Measurements from ENCODE around the gene HSPA2. TPM values are rescaled to one million over a fixed set of nuclear protein-coding genes. Genes with fewer than 3 reads are reported as not detected.

The HSPA2 gene
- total RNA-seq, 2 donors from 2014 or later = 35.9 to 59.9 TPM

DNA sequence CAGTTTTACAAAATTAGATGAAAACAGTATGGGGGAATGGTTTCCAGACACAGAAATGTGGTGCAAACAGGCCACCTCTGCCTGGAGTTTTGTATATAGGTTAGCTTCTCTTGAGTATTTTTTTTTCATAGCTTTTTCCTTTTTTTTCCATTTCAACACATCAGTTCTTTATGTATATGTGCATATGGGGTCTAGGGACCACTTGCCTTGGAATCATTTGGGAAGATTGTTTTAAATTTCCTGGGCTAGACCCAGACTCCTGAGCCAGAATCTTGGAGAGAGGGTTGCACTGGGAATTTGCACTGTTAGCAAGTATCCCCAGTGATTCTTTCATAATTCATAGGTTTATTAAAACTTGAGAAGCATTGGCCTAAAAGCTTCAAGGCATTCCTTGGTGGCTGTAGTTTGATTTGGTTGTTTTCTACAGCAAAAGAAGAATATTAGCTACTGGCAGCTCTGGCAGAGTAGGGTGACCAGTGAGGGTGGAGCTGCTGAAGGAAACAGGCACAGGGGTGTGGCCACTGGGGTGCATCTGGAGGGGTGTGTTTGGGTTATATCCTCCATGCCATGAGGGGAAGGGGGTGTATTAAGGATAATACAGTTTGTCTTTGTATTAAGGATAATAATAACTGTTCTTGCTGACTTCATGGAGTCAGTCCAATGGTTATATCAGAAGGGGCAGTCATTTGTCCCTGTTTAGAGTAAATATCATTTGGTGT lies 32.0 kb downstream of the HSPA2 start:
- Histone ChIP-seq H3K27ac (no peak overlapping the region), H3K4me3 (no peak overlapping the region), H3K9me3 (no peaks in the 10 kb centered on the region), H3K4me1 (replicated peaks) (no peaks in the 10 kb centered on the region), H3K27me3 (replicated peaks; ENCODE audit: insufficient read depth) (no peaks in the 10 kb centered on the region), H3K36me3 (no peaks in the 10 kb centered on the region)
- no peak for TF ChIP-seq POLR2AphosphoS5 (IDR thresholded peaks at IDR 0.05)
- no peak for TF ChIP-seq CTCF (IDR thresholded peaks at IDR 0.05)
- no peak for TF ChIP-seq POLR2A (IDR thresholded peaks at IDR 0.05)
- intact Hi-C loops (cut with DNase I) = no loop called here
- DNase-seq (ENCODE audit: low spot score) = no peak

GRCh38 chr14:64573109-64573508 lies 32.6 kb downstream of the HSPA2 start:
- Histone ChIP-seq H3K36me3 (no peaks in the 10 kb centered on the region), H3K4me3 (no peak overlapping the region), H3K27ac (no peak overlapping the region), H3K9me3 (no peaks in the 10 kb centered on the region), H3K27me3 (replicated peaks; ENCODE audit: insufficient read depth) (no peaks in the 10 kb centered on the region), H3K4me1 (replicated peaks) (no peaks in the 10 kb centered on the region)
- intact Hi-C loops (cut with DNase I) = no loop called here
- DNase-seq (ENCODE audit: low spot score) = no peak
- WGBS = 69% methylated on average over 3 of the region's 3 CpGs
- TF ChIP-seq CTCF (IDR thresholded peaks at IDR 0.05) (no peak), POLR2A (IDR thresholded peaks at IDR 0.05) (no peak), POLR2AphosphoS5 (IDR thresholded peaks at IDR 0.05) (no peak)

- intact Hi-C loops (cut with DNase I) = no loop called here
- DNase-seq (ENCODE audit: low spot score) = no peak
- WGBS = 86% methylated on average over 6 of the region's 6 CpGs
Measured at GRCh38 chr14:64574371-64575107, 34.0 kb downstream of the HSPA2 start.

GRCh38 chr14:64577211-64577610 lies 36.7 kb downstream of the HSPA2 start:
- Histone ChIP-seq H3K27me3 (replicated peaks; ENCODE audit: insufficient read depth) (no peaks in the 10 kb centered on the region), H3K4me3 (no peak overlapping the region), H3K27ac (no peak overlapping the region), H3K36me3 (no peaks in the 10 kb centered on the region), H3K4me1 (replicated peaks) (no peaks in the 10 kb centered on the region), H3K9me3 (no peaks in the 10 kb centered on the region)
- WGBS = 94% methylated on average over 5 of the region's 5 CpGs
- TF ChIP-seq CTCF (IDR thresholded peaks at IDR 0.05) = no peak
- no peak for TF ChIP-seq POLR2A (IDR thresholded peaks at IDR 0.05)
- no peak for TF ChIP-seq POLR2AphosphoS5 (IDR thresholded peaks at IDR 0.05)
- intact Hi-C loops (cut with DNase I) = no loop called here
- no peak for DNase-seq (ENCODE audit: low spot score)

More at GRCh38 chr14:64574371-64575107, 34.0 kb downstream of the HSPA2 start:
- Histone ChIP-seq H3K4me3 (no peak overlapping the region), H3K4me1 (replicated peaks) (no peaks in the 10 kb centered on the region), H3K9me3 (no peaks in the 10 kb centered on the region), H3K27ac (no peak overlapping the region), H3K36me3 (no peaks in the 10 kb centered on the region), H3K27me3 (replicated peaks; ENCODE audit: insufficient read depth) (no peaks in the 10 kb centered on the region)
- TF ChIP-seq CTCF (IDR thresholded peaks at IDR 0.05) (no peak), POLR2AphosphoS5 (IDR thresholded peaks at IDR 0.05) (no peak), POLR2A (IDR thresholded peaks at IDR 0.05) (no peak)

All from prostate gland (tissue), 2 donors.